A673 (cell line): ENCODE results near the gene NFATC1. TPM values are rescaled to one million over a fixed set of nuclear protein-coding genes. Genes with fewer than 3 reads are reported as not detected.

Experiments
- BruUV-seq: library from RNA; stranded (reverse); fragments of 400-500 nt; replicated peaks from 2 replicates; lab custom pipeline; 2021; lab: Mats Ljungman, UMichigan
- CTCF ChIA-PET: fragments of 300-600 bp; sonication (Branson Sonifier 250); formaldehyde crosslinking; loops from one replicate; lab custom pipeline; 2022; ENCODE audit warnings: antibody characterized with exemption; lab: Charles Lee
- POLR2A ChIA-PET: fragments of 300-600 bp; sonication (Branson Sonifier 250); formaldehyde crosslinking; loops from one replicate; lab custom pipeline; 2022; ENCODE audit warnings: antibody characterized with exemption; ENCODE audit not compliant: low non-redundant PET; lab: Charles Lee
- DNase-seq: peaks from one replicate; pipeline ENCODE4 v3.0.0-alpha.2; 2015; ENCODE audit warnings: low spot score
- H3K27ac ChIP-seq: fragments of 200-600 bp; sonication (generic); 2 replicates; pipeline ENCODE4 v1.5.1; 2016; ENCODE audit warnings: mixed run types, low read depth, mild to moderate bottlenecking, mixed read lengths, antibody characterized with exemption, low read length; ENCODE audit not compliant: poor library complexity, severe bottlenecking
- H3K27me3 ChIP-seq: fragments of 200-600 bp; sonication (generic); replicated peaks from 2 replicates; pipeline ENCODE4 v1.6.1; 2017; ENCODE audit warnings: mixed run types, low read depth, mild to moderate bottlenecking, mixed read lengths, antibody characterized with exemption, low read length; ENCODE audit not compliant: insufficient read depth, poor library complexity
- H3K36me3 ChIP-seq: fragments of 200-600 bp; sonication (generic); 2 replicates; pipeline ENCODE4 v1.6.1; 2016; ENCODE audit warnings: mixed run types, mild to moderate bottlenecking, mixed read lengths, antibody characterized with exemption, low read length; ENCODE audit not compliant: insufficient read depth, poor library complexity, severe bottlenecking
- H3K4me1 ChIP-seq: fragments of 200-600 bp; sonication (generic); 2 replicates; pipeline ENCODE4 v1.6.1; 2017; ENCODE audit warnings: mixed run types, mild to moderate bottlenecking, mixed read lengths, antibody characterized with exemption, low read length; ENCODE audit not compliant: insufficient read depth, poor library complexity, severe bottlenecking
- H3K4me3 ChIP-seq: fragments of 200-600 bp; sonication (generic); 2 replicates; pipeline ENCODE4 v1.5.1; 2016; ENCODE audit warnings: low read depth, mixed run types, mild to moderate bottlenecking, mixed read lengths, low read length; ENCODE audit not compliant: poor library complexity, severe bottlenecking
- H3K9me3 ChIP-seq: fragments of 200-600 bp; sonication (generic); 2 replicates; pipeline ENCODE4 v1.6.1; 2016; ENCODE audit warnings: mixed run types, low read depth, mild to moderate bottlenecking, mixed read lengths, antibody characterized with exemption, low read length; ENCODE audit not compliant: poor library complexity, severe bottlenecking
- EZH2 ChIP-seq: fragments of 200-600 bp; sonication (generic); IDR thresholded peaks from 2 replicates; pipeline ENCODE4 v1.6.1; 2017; ENCODE audit warnings: borderline replicate concordance, low read depth, mild to moderate bottlenecking, mixed read lengths, antibody characterized with exemption, low read length; ENCODE audit not compliant: poor library complexity, severe bottlenecking
- intact Hi-C: fragments of 100-400 bp; cut with micrococcal nuclease; formaldehyde crosslinking; loops from one replicate; pipeline ENCODE4 v1.10.0; 2022; ENCODE audit not compliant: unreplicated experiment
- total RNA-seq: library from RNA; stranded (reverse); gene quantifications from 2 replicates; pipeline ENCODE4 v1.2.3, GENCODE V29; 2021
- TF ChIP-seq, protein P1 (sequence below): fragments of 300-800, 200-600 bp; sonication (generic); conservative IDR thresholded peaks from 2 replicates; pipeline ENCODE4 v1.5.1; 2017; ENCODE audit warnings: low read depth, mild to moderate bottlenecking, antibody characterized with exemption, low read length, moderate library complexity, mixed read lengths

The NFATC1 gene
- total RNA-seq, 1 experiment from 2014 or later: 10.4 TPM

DNA sequence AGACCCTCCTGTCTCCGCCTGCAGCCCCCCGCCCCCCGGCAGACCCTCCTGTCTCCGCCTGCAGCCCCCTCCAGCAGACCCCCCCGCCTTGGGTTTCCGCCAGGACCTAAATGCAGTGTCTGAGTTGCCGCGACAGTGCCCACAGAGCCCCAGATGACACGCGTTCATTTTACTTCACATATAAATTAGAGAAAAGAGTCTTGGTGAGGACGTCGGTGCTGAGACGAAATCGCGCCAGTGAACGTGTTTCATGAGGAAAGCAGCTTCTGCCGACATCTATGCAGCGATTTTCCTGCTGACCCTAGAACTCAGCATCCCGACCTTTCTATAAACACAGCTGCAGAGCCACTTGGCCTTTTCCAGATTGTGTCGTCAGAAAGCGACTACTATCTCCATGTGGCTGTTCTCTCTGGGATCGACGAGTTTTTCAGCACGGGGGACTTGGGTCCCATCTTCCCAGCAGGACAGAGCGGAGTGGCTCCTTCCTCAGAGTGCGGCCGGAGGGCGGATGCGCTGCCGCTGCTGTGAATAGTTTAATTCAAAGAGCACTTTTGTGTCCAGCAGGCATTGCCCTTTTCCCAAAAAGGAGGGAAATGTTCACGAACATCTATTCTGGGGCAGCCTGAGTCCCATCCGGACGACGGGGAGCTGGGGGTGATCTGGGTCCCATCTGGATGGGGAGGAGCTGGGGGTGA lies 136.7 kb downstream of the NFATC1 start:
- BruUV-seq: no TSS peak
- CTCF ChIA-PET: no interaction called here
- no peak for DNase-seq

DNA sequence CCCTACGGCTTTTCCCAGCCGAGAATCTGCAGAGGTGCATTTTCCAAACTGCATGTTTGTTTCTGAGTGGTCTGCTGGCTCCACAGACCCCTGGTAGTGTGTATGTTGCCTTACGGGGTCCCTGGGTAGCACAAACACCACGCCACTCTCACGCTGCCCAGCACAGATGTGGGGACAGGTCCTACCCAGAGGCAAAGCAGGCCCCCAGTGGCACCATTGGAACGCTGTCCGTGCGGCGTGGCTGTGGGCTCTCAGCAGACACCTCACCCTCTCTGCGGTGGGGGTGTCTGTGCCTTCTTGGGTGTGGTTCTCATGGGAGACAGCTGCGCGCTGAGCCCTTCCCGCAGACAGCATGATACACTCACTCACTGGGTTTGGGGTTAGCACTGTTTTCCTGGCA lies 137.4 kb downstream of the NFATC1 start:
- Histone ChIP-seq H3K9me3 (no peaks in the 10 kb centered on the region), H3K4me1 (no peaks in the 10 kb centered on the region), H3K36me3 (no peaks in the 10 kb centered on the region), H3K27ac (no peak overlapping the region), H3K4me3 (no peak overlapping the region), H3K27me3 (peaks cover 7% of the 10 kb centered on the region)
- no TSS peak for BruUV-seq
- intact Hi-C loops: no loop called here
- no peak for DNase-seq
- ChIA-PET POLR2A (no interaction called here), CTCF (no interaction called here)
- no peak for TF ChIP-seq EZH2
- TF ChIP-seq, protein P1, sequence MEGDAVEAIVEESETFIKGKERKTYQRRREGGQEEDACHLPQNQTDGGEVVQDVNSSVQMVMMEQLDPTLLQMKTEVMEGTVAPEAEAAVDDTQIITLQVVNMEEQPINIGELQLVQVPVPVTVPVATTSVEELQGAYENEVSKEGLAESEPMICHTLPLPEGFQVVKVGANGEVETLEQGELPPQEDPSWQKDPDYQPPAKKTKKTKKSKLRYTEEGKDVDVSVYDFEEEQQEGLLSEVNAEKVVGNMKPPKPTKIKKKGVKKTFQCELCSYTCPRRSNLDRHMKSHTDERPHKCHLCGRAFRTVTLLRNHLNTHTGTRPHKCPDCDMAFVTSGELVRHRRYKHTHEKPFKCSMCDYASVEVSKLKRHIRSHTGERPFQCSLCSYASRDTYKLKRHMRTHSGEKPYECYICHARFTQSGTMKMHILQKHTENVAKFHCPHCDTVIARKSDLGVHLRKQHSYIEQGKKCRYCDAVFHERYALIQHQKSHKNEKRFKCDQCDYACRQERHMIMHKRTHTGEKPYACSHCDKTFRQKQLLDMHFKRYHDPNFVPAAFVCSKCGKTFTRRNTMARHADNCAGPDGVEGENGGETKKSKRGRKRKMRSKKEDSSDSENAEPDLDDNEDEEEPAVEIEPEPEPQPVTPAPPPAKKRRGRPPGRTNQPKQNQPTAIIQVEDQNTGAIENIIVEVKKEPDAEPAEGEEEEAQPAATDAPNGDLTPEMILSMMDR: no peak

More for the DNA sequence above, 136.7 kb downstream of the NFATC1 start:
- POLR2A ChIA-PET: no interaction called here
- H3K27me3 ChIP-seq: peaks cover 7% of the 10 kb centered on the region
- H3K4me3 ChIP-seq: no peak overlapping the region
- no peaks in the 10 kb centered on the region for H3K36me3 ChIP-seq
- no peaks in the 10 kb centered on the region for H3K9me3 ChIP-seq
- TF ChIP-seq EZH2: no peak
- H3K4me1 ChIP-seq: no peaks in the 10 kb centered on the region
- intact Hi-C loops: no loop called here
- H3K27ac ChIP-seq: no peak overlapping the region

- no peak for TF ChIP-seq EZH2
- TF ChIP-seq, protein P1: no peak
- BruUV-seq: no TSS peak
- Histone ChIP-seq H3K4me3 (no peak overlapping the region), H3K9me3 (no peaks in the 10 kb centered on the region), H3K4me1 (no peaks in the 10 kb centered on the region), H3K27ac (no peak overlapping the region), H3K27me3 (peaks cover 7% of the 10 kb centered on the region), H3K36me3 (no peaks in the 10 kb centered on the region)
- intact Hi-C loops: no loop called here
- POLR2A ChIA-PET: no interaction called here
- no peak for DNase-seq
- CTCF ChIA-PET: no interaction called here
Observed at GRCh38 chr18:79533591-79533990, 137.9 kb downstream of the NFATC1 start.

DNA sequence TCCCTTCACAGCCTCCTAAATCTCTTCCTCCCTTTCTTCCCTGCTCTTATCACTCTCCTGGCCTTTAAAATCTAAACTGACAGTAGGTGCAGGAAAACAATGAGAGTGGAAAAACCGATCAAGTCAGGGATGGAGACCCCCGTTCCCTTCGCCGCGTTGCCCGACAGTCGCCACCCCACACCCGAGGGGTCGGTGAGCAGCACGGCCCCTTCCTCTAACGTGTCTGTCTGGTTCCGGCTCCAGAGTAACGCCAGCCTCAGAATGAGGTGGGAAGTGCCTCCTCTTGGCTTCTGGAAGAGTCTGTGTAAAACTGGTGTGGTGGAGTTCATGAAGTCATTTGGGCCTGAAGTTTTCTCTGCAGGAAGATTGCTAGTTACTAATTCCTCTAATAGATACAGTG lies 138.6 kb downstream of the NFATC1 start:
- BruUV-seq: no TSS peak
- Histone ChIP-seq H3K9me3 (no peaks in the 10 kb centered on the region), H3K27ac (no peak overlapping the region), H3K36me3 (no peaks in the 10 kb centered on the region), H3K4me3 (no peak overlapping the region), H3K27me3 (peaks cover 7% of the 10 kb centered on the region), H3K4me1 (no peaks in the 10 kb centered on the region)
- TF ChIP-seq EZH2: no peak
- TF ChIP-seq, protein P1: no peak
- intact Hi-C loops: no loop called here
- CTCF ChIA-PET: no interaction called here
- POLR2A ChIA-PET: no interaction called here
- no peak for DNase-seq
